ENCODE measurements around the gene BABAM2. TPM values are rescaled to one million over a fixed set of nuclear protein-coding genes. Genes with fewer than 3 reads are reported as not detected.
A peak's percentile ranks its signal among the peaks of the same experiment; 100 is the strongest.
"Not testable (repeated sequence)": the region's sequence is repeated elsewhere in the genome, so short reads cannot be mapped to it uniquely, and the experiment has no call there.

BABAM2 gene
- total RNA-seq, 2 donors from 2014 or later: 44.8 to 46.0 TPM

- H3K27me3 Mint-ChIP-seq: no peaks in the 10 kb centered on the region
- H3K27ac Mint-ChIP-seq: no peak overlapping the region
- H3K36me3 Mint-ChIP-seq (ENCODE audit: low read depth): peaks cover 3% of the 10 kb centered on the region
- DNase-seq: no peak
- peaks cover 11% of the 10 kb centered on the region for H3K4me1 Mint-ChIP-seq
- ATAC-seq: no peak
- H3K4me3 Mint-ChIP-seq: no peak overlapping the region
- no peaks in the 10 kb centered on the region for H3K9me3 ChIP-seq (ENCODE audit: control insufficient read depth, low read length, poor library complexity, severe bottlenecking)
Observed at GRCh38 chr2:28232295-28232694, 341.8 kb downstream of the BABAM2 start.

- DNase-seq (no peak), ATAC-seq (no peak)
- no peak overlapping the region for H3K4me3 Mint-ChIP-seq
- peaks cover 12% of the 10 kb centered on the region for H3K4me1 Mint-ChIP-seq
- no peaks in the 10 kb centered on the region for H3K9me3 ChIP-seq (ENCODE audit: control insufficient read depth, low read length, poor library complexity, severe bottlenecking)
- peaks cover 6% of the 10 kb centered on the region for H3K36me3 Mint-ChIP-seq (ENCODE audit: low read depth)
- H3K27me3 Mint-ChIP-seq: no peaks in the 10 kb centered on the region
- peak overlapping the region; percentile 56 for H3K27ac Mint-ChIP-seq
Observed at GRCh38 chr2:28233164-28233676, 342.7 kb downstream of the BABAM2 start.

GRCh38 chr2:28234807-28235206, 344.3 kb downstream of the BABAM2 start:
- H3K4me3 Mint-ChIP-seq: no peak overlapping the region
- DNase-seq (no peak), ATAC-seq (no peak)
- H3K4me1 Mint-ChIP-seq: peaks cover 12% of the 10 kb centered on the region
- no peak overlapping the region for H3K27ac Mint-ChIP-seq
- no peaks in the 10 kb centered on the region for H3K9me3 ChIP-seq (ENCODE audit: control insufficient read depth, low read length, poor library complexity, severe bottlenecking)
- peaks cover 6% of the 10 kb centered on the region for H3K36me3 Mint-ChIP-seq (ENCODE audit: low read depth)
- H3K27me3 Mint-ChIP-seq: no peaks in the 10 kb centered on the region

GRCh38 chr2:28239207-28239606, 348.7 kb downstream of the BABAM2 start:
- no peak for ATAC-seq

GRCh38 chr2:28240937-28241336, 350.4 kb downstream of the BABAM2 start:
- DNase-seq: no peak
- Mint-ChIP-seq H3K27me3 (no peaks in the 10 kb centered on the region), H3K27ac (no peak overlapping the region), H3K4me3 (no peak overlapping the region), H3K36me3 (ENCODE audit: low read depth) (peaks cover 8% of the 10 kb centered on the region), H3K4me1 (peaks cover 7% of the 10 kb centered on the region)
- no peaks in the 10 kb centered on the region for H3K9me3 ChIP-seq (ENCODE audit: control insufficient read depth, low read length, poor library complexity, severe bottlenecking)
- ATAC-seq: no peak

More at GRCh38 chr2:28239207-28239606, 348.7 kb downstream of the BABAM2 start:
- Mint-ChIP-seq H3K36me3 (ENCODE audit: low read depth) (peaks cover 8% of the 10 kb centered on the region), H3K27me3 (no peaks in the 10 kb centered on the region), H3K4me1 (peaks cover 5% of the 10 kb centered on the region), H3K4me3 (no peak overlapping the region), H3K27ac (no peak overlapping the region)
- no peaks in the 10 kb centered on the region for H3K9me3 ChIP-seq (ENCODE audit: control insufficient read depth, low read length, poor library complexity, severe bottlenecking)
- no peak for DNase-seq

- H3K9me3 ChIP-seq (ENCODE audit: control insufficient read depth, low read length, poor library complexity, severe bottlenecking): no peaks in the 10 kb centered on the region
- peak overlapping the region; percentile 89 for H3K27ac Mint-ChIP-seq
- no peaks in the 10 kb centered on the region for H3K27me3 Mint-ChIP-seq
- peaks cover 2% of the 10 kb centered on the region for H3K36me3 Mint-ChIP-seq (ENCODE audit: low read depth)
- no peak overlapping the region for H3K4me3 Mint-ChIP-seq
- peaks cover 21% of the 10 kb centered on the region for H3K4me1 Mint-ChIP-seq
- ATAC-seq: no peak
- no peak for DNase-seq
Observed at GRCh38 chr2:28247290-28247689, 356.8 kb downstream of the BABAM2 start.

- Mint-ChIP-seq H3K27ac (peak overlapping the region; percentile 89), H3K27me3 (no peaks in the 10 kb centered on the region), H3K4me3 (no peak overlapping the region), H3K4me1 (peaks cover 26% of the 10 kb centered on the region), H3K36me3 (ENCODE audit: low read depth) (peaks cover 2% of the 10 kb centered on the region)
- no peaks in the 10 kb centered on the region for H3K9me3 ChIP-seq (ENCODE audit: control insufficient read depth, low read length, poor library complexity, severe bottlenecking)
- DNase-seq: no peak
- no peak for ATAC-seq
Observed at GRCh38 chr2:28247734-28248133, 357.2 kb downstream of the BABAM2 start.

- Mint-ChIP-seq H3K27ac (no peak overlapping the region), H3K36me3 (ENCODE audit: low read depth) (peaks cover 2% of the 10 kb centered on the region), H3K27me3 (no peaks in the 10 kb centered on the region), H3K4me1 (peaks cover 32% of the 10 kb centered on the region), H3K4me3 (no peak overlapping the region)
- no peaks in the 10 kb centered on the region for H3K9me3 ChIP-seq (ENCODE audit: control insufficient read depth, low read length, poor library complexity, severe bottlenecking)
- DNase-seq: no peak
- ATAC-seq: no peak
Observed at GRCh38 chr2:28248511-28248910, 358.0 kb downstream of the BABAM2 start.

GRCh38 chr2:28250006-28250405, 359.5 kb downstream of the BABAM2 start:
- H3K4me3 Mint-ChIP-seq: no peak overlapping the region
- peaks cover 2% of the 10 kb centered on the region for H3K36me3 Mint-ChIP-seq (ENCODE audit: low read depth)
- ATAC-seq: no peak
- H3K27ac Mint-ChIP-seq: peak overlapping the region; percentile 91
- H3K9me3 ChIP-seq (ENCODE audit: control insufficient read depth, low read length, poor library complexity, severe bottlenecking): no peaks in the 10 kb centered on the region
- no peak for DNase-seq
- peaks cover 37% of the 10 kb centered on the region for H3K4me1 Mint-ChIP-seq
- H3K27me3 Mint-ChIP-seq: no peaks in the 10 kb centered on the region

GRCh38 chr2:28251337-28251736, 360.8 kb downstream of the BABAM2 start:
- H3K4me3 Mint-ChIP-seq: peak overlapping the region; percentile 78
- no peaks in the 10 kb centered on the region for H3K27me3 Mint-ChIP-seq
- no peaks in the 10 kb centered on the region for H3K9me3 ChIP-seq (ENCODE audit: control insufficient read depth, low read length, poor library complexity, severe bottlenecking)
- peaks cover under 1% of the 10 kb centered on the region for H3K36me3 Mint-ChIP-seq (ENCODE audit: low read depth)
- H3K27ac Mint-ChIP-seq: peak overlapping the region; percentile 94
- ATAC-seq: peak; percentile 90
- peaks cover 31% of the 10 kb centered on the region for H3K4me1 Mint-ChIP-seq
- DNase-seq: no peak

- Mint-ChIP-seq H3K4me1 (peaks cover 25% of the 10 kb centered on the region), H3K36me3 (ENCODE audit: low read depth) (peaks cover 2% of the 10 kb centered on the region), H3K27ac (peak overlapping the region; percentile 94), H3K27me3 (no peaks in the 10 kb centered on the region), H3K4me3 (peak overlapping the region; percentile 78)
- no peak for DNase-seq
- no peaks in the 10 kb centered on the region for H3K9me3 ChIP-seq (ENCODE audit: control insufficient read depth, low read length, poor library complexity, severe bottlenecking)
- ATAC-seq: peak; percentile 62
Observed at GRCh38 chr2:28252311-28252710, 361.8 kb downstream of the BABAM2 start.

GRCh38 chr2:28253543-28253942, 363.0 kb downstream of the BABAM2 start:
- peak overlapping the region; percentile 94 for H3K27ac Mint-ChIP-seq
- DNase-seq: no peak
- H3K27me3 Mint-ChIP-seq: no peaks in the 10 kb centered on the region
- no peak overlapping the region for H3K4me3 Mint-ChIP-seq
- H3K9me3 ChIP-seq (ENCODE audit: control insufficient read depth, low read length, poor library complexity, severe bottlenecking): no peaks in the 10 kb centered on the region
- H3K36me3 Mint-ChIP-seq (ENCODE audit: low read depth): peaks cover 2% of the 10 kb centered on the region
- no peak for ATAC-seq
- peaks cover 25% of the 10 kb centered on the region for H3K4me1 Mint-ChIP-seq

GRCh38 chr2:28255231-28255630, 364.7 kb downstream of the BABAM2 start:
- not testable (repeated sequence) for DNase-seq; H3K36me3 Mint-ChIP-seq (ENCODE audit: low read depth); H3K27ac Mint-ChIP-seq; H3K4me3 Mint-ChIP-seq; ATAC-seq; H3K9me3 ChIP-seq (ENCODE audit: control insufficient read depth, low read length, poor library complexity, severe bottlenecking); H3K27me3 Mint-ChIP-seq
- peaks cover 22% of the 10 kb centered on the region for H3K4me1 Mint-ChIP-seq

GRCh38 chr2:28257182-28257581, 366.7 kb downstream of the BABAM2 start:
- no peak for ATAC-seq
- H3K4me1 Mint-ChIP-seq: peaks cover 19% of the 10 kb centered on the region
- H3K36me3 Mint-ChIP-seq (ENCODE audit: low read depth): peaks cover 5% of the 10 kb centered on the region
- H3K9me3 ChIP-seq (ENCODE audit: control insufficient read depth, low read length, poor library complexity, severe bottlenecking): no peaks in the 10 kb centered on the region
- no peak overlapping the region for H3K27ac Mint-ChIP-seq
- no peak overlapping the region for H3K4me3 Mint-ChIP-seq
- DNase-seq: no peak
- no peaks in the 10 kb centered on the region for H3K27me3 Mint-ChIP-seq

Data from T-helper 17 cell (primary cell).